ENCODE results near the gene NSMF. TPM values are rescaled to one million over a fixed set of nuclear protein-coding genes. Genes with fewer than 3 reads are reported as not detected.

NSMF gene
- total and polyA plus RNA-seq, 2 experiments from 2014 or later, result 20.3 to 103 TPM

DNA sequence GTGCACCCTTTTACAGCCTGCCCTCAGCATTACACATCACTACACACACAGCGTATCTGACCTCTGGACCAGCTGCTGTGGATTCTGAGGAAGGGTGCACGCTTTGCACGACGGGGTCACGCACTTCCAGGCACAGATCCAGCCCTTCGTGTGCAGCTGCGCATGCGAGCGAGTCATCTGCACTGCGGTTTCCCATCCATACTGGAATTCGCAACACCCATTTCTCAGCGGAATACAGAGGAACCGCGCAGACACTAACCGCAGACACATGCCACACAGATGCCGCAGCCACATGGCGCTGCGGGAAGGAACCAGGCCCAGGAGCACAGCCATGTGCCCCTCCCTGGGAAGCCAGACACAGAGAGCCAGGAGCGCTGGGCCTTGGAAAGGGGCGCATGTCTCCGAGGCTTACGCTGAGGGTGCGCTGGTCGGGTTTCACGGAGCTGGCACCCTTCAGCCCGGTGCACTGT lies 47.6 kb upstream of the NSMF start (continued):
- TF ChIP-seq, protein P1, sequence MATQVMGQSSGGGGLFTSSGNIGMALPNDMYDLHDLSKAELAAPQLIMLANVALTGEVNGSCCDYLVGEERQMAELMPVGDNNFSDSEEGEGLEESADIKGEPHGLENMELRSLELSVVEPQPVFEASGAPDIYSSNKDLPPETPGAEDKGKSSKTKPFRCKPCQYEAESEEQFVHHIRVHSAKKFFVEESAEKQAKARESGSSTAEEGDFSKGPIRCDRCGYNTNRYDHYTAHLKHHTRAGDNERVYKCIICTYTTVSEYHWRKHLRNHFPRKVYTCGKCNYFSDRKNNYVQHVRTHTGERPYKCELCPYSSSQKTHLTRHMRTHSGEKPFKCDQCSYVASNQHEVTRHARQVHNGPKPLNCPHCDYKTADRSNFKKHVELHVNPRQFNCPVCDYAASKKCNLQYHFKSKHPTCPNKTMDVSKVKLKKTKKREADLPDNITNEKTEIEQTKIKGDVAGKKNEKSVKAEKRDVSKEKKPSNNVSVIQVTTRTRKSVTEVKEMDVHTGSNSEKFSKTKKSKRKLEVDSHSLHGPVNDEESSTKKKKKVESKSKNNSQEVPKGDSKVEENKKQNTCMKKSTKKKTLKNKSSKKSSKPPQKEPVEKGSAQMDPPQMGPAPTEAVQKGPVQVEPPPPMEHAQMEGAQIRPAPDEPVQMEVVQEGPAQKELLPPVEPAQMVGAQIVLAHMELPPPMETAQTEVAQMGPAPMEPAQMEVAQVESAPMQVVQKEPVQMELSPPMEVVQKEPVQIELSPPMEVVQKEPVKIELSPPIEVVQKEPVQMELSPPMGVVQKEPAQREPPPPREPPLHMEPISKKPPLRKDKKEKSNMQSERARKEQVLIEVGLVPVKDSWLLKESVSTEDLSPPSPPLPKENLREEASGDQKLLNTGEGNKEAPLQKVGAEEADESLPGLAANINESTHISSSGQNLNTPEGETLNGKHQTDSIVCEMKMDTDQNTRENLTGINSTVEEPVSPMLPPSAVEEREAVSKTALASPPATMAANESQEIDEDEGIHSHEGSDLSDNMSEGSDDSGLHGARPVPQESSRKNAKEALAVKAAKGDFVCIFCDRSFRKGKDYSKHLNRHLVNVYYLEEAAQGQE (IDR thresholded peaks at IDR 0.05; ENCODE audit: unreplicated experiment), result no peak
- no peak for TF ChIP-seq POLR2AphosphoS5 (IDR thresholded peaks at IDR 0.05; ENCODE audit: low read depth)
- TF ChIP-seq NANOG (IDR thresholded peaks at IDR 0.05; ENCODE audit: borderline replicate concordance), result no peak

- H3K27ac ChIP-seq (ENCODE audit: low read depth), result no peak overlapping the region
- H3K4me1 ChIP-seq (ENCODE audit: insufficient read depth), result no peaks in the 10 kb centered on the region
- H3K4me3 Mint-ChIP-seq, result no peak overlapping the region
- H3K4me2 ChIP-seq, result no peak overlapping the region
- H3K9me3 Mint-ChIP-seq, result peaks cover 85% of the 10 kb centered on the region
- no peak overlapping the region for H3K4me3 ChIP-seq
- no peaks in the 10 kb centered on the region for H3K27me3 ChIP-seq (ENCODE audit: insufficient read depth)
- H3K27ac Mint-ChIP-seq, result no peak overlapping the region
- TF ChIP-seq, protein P1 (IDR thresholded peaks at IDR 0.05; ENCODE audit: unreplicated experiment), result no peak
- TF ChIP-seq ZNF114 (CRISPR knock-in tag; IDR thresholded peaks at IDR 0.05) (no peak), JUNB (IDR thresholded peaks at IDR 0.05; ENCODE audit: unreplicated experiment) (no peak), POLR2AphosphoS5 (IDR thresholded peaks at IDR 0.05; ENCODE audit: low read depth) (no peak), EZH2 (IDR thresholded peaks at IDR 0.05; ENCODE audit: low read depth, unreplicated experiment) (no peak), CREB1 (CRISPR knock-in tag; IDR thresholded peaks at IDR 0.05; ENCODE audit: low read depth) (no peak), ZNF462 (CRISPR knock-in tag; IDR thresholded peaks at IDR 0.05) (no peak), ZNF331 (CRISPR knock-in tag; IDR thresholded peaks at IDR 0.05; ENCODE audit: low read depth) (no peak)
- H3K27me3 Mint-ChIP-seq (ENCODE audit: insufficient read depth, low read depth, poor library complexity), result peaks cover 40% of the 10 kb centered on the region
- H4K20me1 ChIP-seq (replicated peaks; ENCODE audit: insufficient read depth), result no peaks in the 10 kb centered on the region
- H3K4me1 Mint-ChIP-seq, result peaks cover 2% of the 10 kb centered on the region; the same call in 1 of the 3 replicates
- peaks cover 28% of the 10 kb centered on the region for H3K36me3 Mint-ChIP-seq (ENCODE audit: low read depth)
- H3K9me2 ChIP-seq (ENCODE audit: insufficient read depth), result no peaks in the 10 kb centered on the region
- no peak overlapping the region for H2AFZ ChIP-seq
- no peaks in the 10 kb centered on the region for H3F3A ChIP-seq (replicated peaks; ENCODE audit: low read depth)
- H3K79me2 ChIP-seq (replicated peaks; ENCODE audit: insufficient read depth), result no peaks in the 10 kb centered on the region
- no peak for ATAC-seq
- H3K36me3 ChIP-seq (ENCODE audit: insufficient read depth), result no peaks in the 10 kb centered on the region
- no peak for DNase-seq (ENCODE audit: low spot score)
Observed at GRCh38 chr9:137506274-137506673, 47.1 kb upstream of the NSMF start.
